Adrenal gland (tissue), 12 donors: ENCODE results near the gene RUNX1. TPM values are rescaled to one million over a fixed set of nuclear protein-coding genes. Genes with fewer than 3 reads are reported as not detected.

Experiments used
- DNase-seq, 7 donors: peaks; one replicate each; pipeline ENCODE4 v3.0.0-alpha.2; 2019 to 2020
- H3K27ac ChIP-seq, 5 donors: fragments of 200-600 bp; sonication (generic) in 4 of 5; 1 replicate in 3 of 5; 2 replicates in 2 of 5; pipeline versions ENCODE4 v1.5.1 to v1.8.0; 2016 to 2020; ENCODE audit warnings: mild to moderate bottlenecking in 1 of 5
- H3K27me3 ChIP-seq: fragments of 200-600 bp; 2 replicates; pipeline ENCODE4 v1.8.0; 2021
- H3K36me3 ChIP-seq, 2 donors: fragments of 200-600 bp; replicated peaks in 1 of 2; 1 replicate in 1 of 2; 2 replicates in 1 of 2; pipeline versions ENCODE4 v1.5.1 to v1.8.0; 2018 to 2022
- H3K4me1 ChIP-seq, 2 donors: fragments of 200-600 bp; replicated peaks in 1 of 2; 1 replicate in 1 of 2; 2 replicates in 1 of 2; pipeline versions ENCODE4 v1.5.1 to v1.8.0; 2018 to 2021
- H3K4me3 ChIP-seq, 4 donors: fragments of 200-600 bp; sonication (generic) in 3 of 4; one replicate each; pipeline ENCODE4 v1.5.1; 2016 to 2018
- H3K9me3 ChIP-seq, 3 donors: fragments of 200-600 bp; sonication (generic) in 1 of 3; replicated peaks in 1 of 3; 1 replicate in 2 of 3; 2 replicates in 1 of 3; pipeline versions ENCODE4 v1.5.1 to v1.8.0; 2016 to 2021
- CTCF ChIP-seq, 6 experiments: fragments of 450-650 bp in 4 of 6; fragments of 200-600 bp in 2 of 6; sonication (generic) in 1 of 6; IDR thresholded peaks; 1 replicate in 5 of 6; 2 replicates in 1 of 6; pipeline versions ENCODE4 v1.5.1 to v1.8.0; 2016 to 2021; ENCODE audit warnings: antibody characterized with exemption in 6 of 6, mild to moderate bottlenecking in 2 of 6, moderate library complexity in 1 of 6
- POLR2A ChIP-seq, 2 donors: fragments of 450-650 bp; IDR thresholded peaks; one replicate each; pipeline ENCODE4 v1.6.1; 2017; ENCODE audit warnings: antibody characterized with exemption in 2 of 2, mild to moderate bottlenecking in 2 of 2, moderate library complexity in 1 of 2
- WGBS, 4 donors: extraction: QIAGEN DNeasy Blood & Tissue Kit in 2 of 4; methylation state at CpG; one replicate each; pipeline versions ENCODE4 v1.1.5 to v1.1.7; 2013 to 2017; 5-methylcytosine and 5-hydroxymethylcytosine counted together
- intact Hi-C, 2 donors: fragments of 100-400 bp; cut with DNase I; formaldehyde crosslinking; loops; one replicate each; pipeline versions ENCODE4 v1.14.1 to v1.15.0; 2022 to 2023
- polyA plus RNA-seq, 3 donors: library from polyadenylated mRNA; stranded (reverse); fragments of 200-250 nt in 2 of 3; fragments of 350-450 nt in 1 of 3; fragmentation: Illumina TruSeq in 1 of 3; extraction: RNeasy Lipid Tissue Mini Kit (QIAGEN cat#74804) in 1 of 3; gene quantifications; one replicate each; pipeline ENCODE4 v1.2.3, GENCODE V29; 2013 to 2014
- total RNA-seq, 9 donors: library from RNA; depleted of rRNA in 4 of 9; stranded (reverse); fragments of >200 nt in 4 of 9; fragments of 120-200 nt in 1 of 9; fragmentation: NEBNext Ultra II Directional in 1 of 9; extraction: Animal tissue kit (Norgen Biotek cat#: 25700) in 1 of 9; gene quantifications; one replicate each; pipeline versions ENCODE4 v1.1.0 to v1.2.4, GENCODE V29; 2013 to 2023
- donor health status: healthy with polysubstance abuse.
- donor health status: Bipolar disorder and iron deficiency.
- donor health status: DM: yes; HTN: yes; CAD: no.
- donor health status: DM: no; HTN: no; CAD: no.
- donor health status: DM: no; HTN: no; CAD: no.
- donor health status: DM: yes; HTN: yes; CAD: no.

RUNX1 gene
- total and polyA plus RNA-seq, 12 donors: 0.83 to 27.2 (median 8.2) TPM

- intact Hi-C loops: no loop called here
- DNase-seq: no peak
- Histone ChIP-seq H3K4me1 (no peaks in the 10 kb centered on the region), H3K4me3 (no peak overlapping the region), H3K9me3 (no peaks in the 10 kb centered on the region), H3K27me3 (no peaks in the 10 kb centered on the region), H3K27ac (no peak overlapping the region), H3K36me3 (no peaks in the 10 kb centered on the region)
- 65 to 71% (median 68%) methylated on average over 4 of the region's 4 CpGs for WGBS, 4 donors
- TF ChIP-seq POLR2A (IDR thresholded peaks at IDR 0.05) (no peak), CTCF (IDR thresholded peaks at IDR 0.05) (no peak)
Observed at GRCh38 chr21:35020436-35020835, 28.7 kb downstream of the RUNX1 start.

GRCh38 chr21:35019631-35020032 lies 29.5 kb downstream of the RUNX1 start:
- H3K9me3 ChIP-seq: no peaks in the 10 kb centered on the region
- no peak overlapping the region for H3K27ac ChIP-seq
- no peaks in the 10 kb centered on the region for H3K36me3 ChIP-seq
- WGBS, 4 donors: 64 to 77% (median 65%) methylated on average over 9 of the region's 9 CpGs
- no peak for DNase-seq
- H3K4me1 ChIP-seq: no peaks in the 10 kb centered on the region
- TF ChIP-seq POLR2A (IDR thresholded peaks at IDR 0.05): no peak
- TF ChIP-seq CTCF (IDR thresholded peaks at IDR 0.05): no peak
- intact Hi-C loops: no loop called here
- H3K4me3 ChIP-seq: no peak overlapping the region
- no peaks in the 10 kb centered on the region for H3K27me3 ChIP-seq

- WGBS, 4 donors: 76 to 88% (median 84%) methylated on average over 6 of the region's 6 CpGs
- H3K27me3 ChIP-seq: no peaks in the 10 kb centered on the region
- no peak for DNase-seq
- H3K36me3 ChIP-seq: no peaks in the 10 kb centered on the region
- H3K4me3 ChIP-seq: no peak overlapping the region
- H3K27ac ChIP-seq: no peak overlapping the region
- no peaks in the 10 kb centered on the region for H3K9me3 ChIP-seq
- H3K4me1 ChIP-seq: no peaks in the 10 kb centered on the region
- intact Hi-C loops: no loop called here
- no peak for TF ChIP-seq CTCF (IDR thresholded peaks at IDR 0.05)
- no peak for TF ChIP-seq POLR2A (IDR thresholded peaks at IDR 0.05)
Observed at GRCh38 chr21:35017256-35017655, 31.8 kb downstream of the RUNX1 start.

GRCh38 chr21:35016517-35017188 lies 32.4 kb downstream of the RUNX1 start:
- no peak overlapping the region for H3K4me3 ChIP-seq
- intact Hi-C loops: no loop called here
- no peaks in the 10 kb centered on the region for H3K27me3 ChIP-seq
- no peaks in the 10 kb centered on the region for H3K36me3 ChIP-seq
- H3K27ac ChIP-seq: no peak overlapping the region
- 89 to 100% (median 91%) methylated on average over 1 of the region's 1 CpG for WGBS, 4 donors
- H3K9me3 ChIP-seq: no peaks in the 10 kb centered on the region
- TF ChIP-seq CTCF (IDR thresholded peaks at IDR 0.05) (no peak), POLR2A (IDR thresholded peaks at IDR 0.05) (no peak)
- no peaks in the 10 kb centered on the region for H3K4me1 ChIP-seq
- no peak for DNase-seq
